HG03575 (cell line): ENCODE results near the gene CDH8.

ENCODE experiments used
- ATAC-seq: cut with Tn5 transposase; IDR thresholded peaks from one replicate; pipeline ENCODE4 v1.9.1; 2021; ENCODE audit not compliant: unreplicated experiment, insufficient number of reproducible peaks, low FRiP score; ENCODE audit errors: extremely low read depth

The CDH8 gene

GRCh38 chr16:62035115-62036092 is 834 bp downstream of the CDH8 start:
- ATAC-seq: no peak

GRCh38 chr16:62034231-62035114 is 1.8 kb downstream of the CDH8 start:
- ATAC-seq: no peak

- no peak for ATAC-seq
These were observed 3.2 kb downstream of the CDH8 start for GRCh38 chr16:62033065-62033464.

GRCh38 chr16:62029947-62030346 is 6.3 kb downstream of the CDH8 start:
- ATAC-seq: no peak

GRCh38 chr16:62022688-62023087 is 13.6 kb downstream of the CDH8 start:
- no peak for ATAC-seq

- no peak for ATAC-seq
These were observed 15.1 kb downstream of the CDH8 start for GRCh38 chr16:62021161-62021581.

- no peak for ATAC-seq
These were observed 15.6 kb downstream of the CDH8 start for GRCh38 chr16:62020681-62021080.

- no peak for ATAC-seq
These were observed 16.4 kb downstream of the CDH8 start for GRCh38 chr16:62019851-62020250.

- no peak for ATAC-seq
These were observed 17.8 kb downstream of the CDH8 start for GRCh38 chr16:62018301-62019060.

- no peak for ATAC-seq
These were observed 21.8 kb downstream of the CDH8 start for GRCh38 chr16:62014319-62014923.

GRCh38 chr16:62010186-62010585 is 26.1 kb downstream of the CDH8 start:
- ATAC-seq: no peak

GRCh38 chr16:61998460-61998859 is 37.8 kb downstream of the CDH8 start:
- no peak for ATAC-seq

GRCh38 chr16:61993108-61993507 is 43.1 kb downstream of the CDH8 start:
- ATAC-seq: no peak

- no peak for ATAC-seq
These were observed 48.7 kb downstream of the CDH8 start for GRCh38 chr16:61987474-61988012.

- ATAC-seq: no peak
These were observed 67.2 kb downstream of the CDH8 start for GRCh38 chr16:61969077-61969382.

GRCh38 chr16:61968242-61969076 is 67.8 kb downstream of the CDH8 start:
- ATAC-seq: no peak

- ATAC-seq: no peak
These were observed 79.0 kb downstream of the CDH8 start for GRCh38 chr16:61957075-61957855.
